Activated CD8-positive, alpha-beta T cell treated with anti-CD3 and anti-CD28 coated beads for 36 hours (primary cell): ENCODE measurements around the gene TBATA. TPM values are rescaled to one million over a fixed set of nuclear protein-coding genes. Genes with fewer than 3 reads are reported as not detected.

ENCODE experiments used
- ATAC-seq: fragments of 200-7000 bp; cut with Tn5 transposase; one replicate; pipeline ENCODE4 v1.10.0; 2021; ENCODE audit warnings: mild to moderate bottlenecking, moderate library complexity
- CTCF ChIA-PET: fragments of 350-600 bp; sonication (Branson Sonifier 250); formaldehyde crosslinking; loops from one replicate; lab custom pipeline; 2021; ENCODE audit warnings: antibody characterized with exemption; lab: Charles Lee
- POLR2A ChIA-PET: fragments of 350-600 bp; sonication (Branson Sonifier 250); formaldehyde crosslinking; loops from one replicate; lab custom pipeline; 2021; ENCODE audit warnings: antibody characterized with exemption; lab: Charles Lee
- DNase-seq: peaks from one replicate; pipeline ENCODE4 v3.0.0-alpha.2; 2020
- H3K27ac Mint-ChIP-seq: one replicate; pipeline ENCODE4 v1.8.0; 2021; ENCODE audit warnings: mild to moderate bottlenecking, mixed read lengths
- H3K27me3 Mint-ChIP-seq: one replicate; pipeline ENCODE4 v1.8.0; 2021; ENCODE audit warnings: mixed read lengths
- H3K36me3 Mint-ChIP-seq: one replicate; pipeline ENCODE4 v1.8.0; 2021; ENCODE audit warnings: low read depth, mixed read lengths
- H3K4me1 Mint-ChIP-seq: one replicate; pipeline ENCODE4 v1.8.0; 2021; ENCODE audit warnings: low read depth, mixed read lengths
- H3K4me3 Mint-ChIP-seq: one replicate; pipeline ENCODE4 v1.8.0; 2021; ENCODE audit warnings: mild to moderate bottlenecking, moderate library complexity, mixed read lengths
- H3K9me3 Mint-ChIP-seq: one replicate; pipeline ENCODE4 v1.8.0; 2021; ENCODE audit warnings: mixed read lengths
- CTCF ChIP-seq: fragments of 200-600 bp; IDR thresholded peaks from one replicate; pipeline ENCODE4 v1.8.0; 2022; ENCODE audit warnings: antibody characterized with exemption, mild to moderate bottlenecking
- intact Hi-C: fragments of 100-400 bp; cut with micrococcal nuclease; formaldehyde crosslinking; loops from one replicate; pipeline ENCODE4 v1.10.0; 2022
- total RNA-seq, 2 experiments: library from RNA; stranded (reverse); gene quantifications; one replicate each; pipeline ENCODE4 v1.2.3, GENCODE V29; 2021

TBATA gene
- total RNA-seq, 2 experiments from 2014 or later = not detected

- no peak overlapping the region for H3K4me3 Mint-ChIP-seq
- no peaks in the 10 kb centered on the region for H3K4me1 Mint-ChIP-seq
- ChIA-PET CTCF (interaction anchor here (0.8 to 1.6 kb wide), 3 partner anchors 12 to 246 kb away, joined by 3 read pairs; no protein-coding TSS in a partner anchor), POLR2A (no interaction called here)
- no peak overlapping the region for H3K27ac Mint-ChIP-seq
- intact Hi-C loops = no loop called here
- DNase-seq (no peak), ATAC-seq (no peak)
- no peaks in the 10 kb centered on the region for H3K36me3 Mint-ChIP-seq
- H3K27me3 Mint-ChIP-seq = peaks cover 12% of the 10 kb centered on the region
- H3K9me3 Mint-ChIP-seq = no peaks in the 10 kb centered on the region
- no peak for TF ChIP-seq CTCF
Observed at GRCh38 chr10:70804421-70804808, 19.2 kb upstream of the TBATA start.

GRCh38 chr10:70803775-70804420, 18.7 kb upstream of the TBATA start:
- DNase-seq (no peak), ATAC-seq (no peak)
- no peaks in the 10 kb centered on the region for H3K9me3 Mint-ChIP-seq
- H3K27me3 Mint-ChIP-seq = peaks cover 17% of the 10 kb centered on the region
- no peaks in the 10 kb centered on the region for H3K36me3 Mint-ChIP-seq
- intact Hi-C loops = no loop called here
- ChIA-PET POLR2A (no interaction called here), CTCF (interaction anchor here (0.8 to 1.6 kb wide), 2 partner anchors 48 to 245 kb away, joined by 3 read pairs; no protein-coding TSS in a partner anchor)
- H3K4me3 Mint-ChIP-seq = no peak overlapping the region
- no peaks in the 10 kb centered on the region for H3K4me1 Mint-ChIP-seq
- no peak overlapping the region for H3K27ac Mint-ChIP-seq
- no peak for TF ChIP-seq CTCF

- ATAC-seq = no peak
- ChIA-PET POLR2A (no interaction called here), CTCF (no interaction called here)
- Mint-ChIP-seq H3K36me3 (no peaks in the 10 kb centered on the region), H3K4me3 (no peak overlapping the region), H3K27me3 (peaks cover 26% of the 10 kb centered on the region), H3K4me1 (no peaks in the 10 kb centered on the region), H3K27ac (no peak overlapping the region), H3K9me3 (no peaks in the 10 kb centered on the region)
- DNase-seq = no peak
- intact Hi-C loops = no loop called here
- TF ChIP-seq CTCF = no peak
Observed at GRCh38 chr10:70801854-70802253, 16.7 kb upstream of the TBATA start.

GRCh38 chr10:70799124-70799523, 13.9 kb upstream of the TBATA start:
- H3K9me3 Mint-ChIP-seq = no peaks in the 10 kb centered on the region
- H3K27me3 Mint-ChIP-seq = peaks cover 23% of the 10 kb centered on the region
- no peak for TF ChIP-seq CTCF
- POLR2A ChIA-PET = interaction anchor here (1.2 kb wide), 1 partner anchor 23 kb away, joined by 3 read pairs; no protein-coding TSS in a partner anchor
- no peak overlapping the region for H3K4me3 Mint-ChIP-seq
- no peak for DNase-seq
- H3K36me3 Mint-ChIP-seq = no peaks in the 10 kb centered on the region
- intact Hi-C loops = no loop called here
- H3K27ac Mint-ChIP-seq = no peak overlapping the region
- CTCF ChIA-PET = no interaction called here
- H3K4me1 Mint-ChIP-seq = no peaks in the 10 kb centered on the region
- no peak for ATAC-seq

- no peak for ATAC-seq
- POLR2A ChIA-PET = no interaction called here
- Mint-ChIP-seq H3K4me3 (no peak overlapping the region), H3K27me3 (peaks cover 20% of the 10 kb centered on the region), H3K4me1 (no peaks in the 10 kb centered on the region), H3K27ac (no peak overlapping the region), H3K9me3 (no peaks in the 10 kb centered on the region), H3K36me3 (no peaks in the 10 kb centered on the region)
- TF ChIP-seq CTCF = no peak
- intact Hi-C loops = no loop called here
- CTCF ChIA-PET = interaction anchor here (0.7 to 0.8 kb wide), 2 partner anchors 11 to 369 kb away, joined by 3 read pairs; no protein-coding TSS in a partner anchor
- no peak for DNase-seq
Observed at GRCh38 chr10:70797840-70798239, 12.7 kb upstream of the TBATA start.
